HepG2 (cell line): ENCODE data around the gene AKR1A1. TPM values are rescaled to one million over a fixed set of nuclear protein-coding genes. Genes with fewer than 3 reads are reported as not detected.
A peak's percentile ranks its signal among the peaks of the same experiment; 100 is the strongest.

Experiments
- ATAC-seq: fragments of 200-7000 bp; cut with Tn5 transposase; 3 replicates; pipeline ENCODE4 v1.9.1; 2020; ENCODE audit warnings: mild to moderate bottlenecking, moderate library complexity
- BruUV-seq: library from RNA; stranded (reverse); fragments of 400-500 nt; replicated peaks from 2 replicates; lab custom pipeline; 2021; lab: Mats Ljungman, UMichigan
- CTCF ChIA-PET: fragments of 300-600 bp; formaldehyde crosslinking; extraction: SDS; loops from one replicate; lab custom pipeline; 2021; ENCODE audit warnings: low total read pairs, inconsistent platforms, low intra/inter-chr PET ratio; lab: Yijun Ruan, JAX
- POLR2A ChIA-PET: fragments of 350-600 bp; sonication (Branson Sonifier 250); formaldehyde crosslinking; loops from one replicate; lab custom pipeline; 2020; ENCODE audit warnings: antibody characterized with exemption, inconsistent platforms; lab: Yijun Ruan, JAX
- DNase-seq: peaks from one replicate; pipeline ENCODE4 v3.0.0-alpha.2; 2015; ENCODE audit warnings: low spot score
- FAIRE-seq: peaks from 3 replicates; lab custom pipeline; 2011; peaks lifted over from hg19 to GRCh38; lab: Jason Lieb, UNC
- H2AFZ ChIP-seq: one replicate; pipeline ENCODE4 v1.6.1; 2011; ENCODE audit warnings: low read length, inconsistent platforms
- H3K27ac ChIP-seq: fragments of 300-600 bp; 3 replicates; pipeline ENCODE4 v1.8.0; 2011; ENCODE audit warnings: mixed run types, mild to moderate bottlenecking, mixed read lengths, low read length, inconsistent platforms; ENCODE audit not compliant: insufficient read depth; ENCODE audit errors: extremely low read length
- H3K27me3 ChIP-seq, 2 experiments: fragments of 200-600 bp in 1 of 2; 2 replicates in 1 of 2; 3 replicates in 1 of 2; pipeline versions ENCODE4 v1.6.0 to v1.8.0; 2011; ENCODE audit warnings: low read length in 2 of 2, mild to moderate bottlenecking in 2 of 2, moderate library complexity in 2 of 2, inconsistent platforms in 1 of 2; ENCODE audit not compliant: insufficient read depth in 2 of 2, control insufficient read depth in 1 of 2
- H3K36me3 ChIP-seq, 2 experiments: fragments of 200-600 bp in 1 of 2; replicated peaks in 1 of 2; 2 replicates in 1 of 2; 3 replicates in 1 of 2; pipeline versions ENCODE4 v1.5.1 to v1.8.0; 2011; ENCODE audit warnings: low read length in 2 of 2, inconsistent platforms in 1 of 2; ENCODE audit not compliant: insufficient read depth in 2 of 2, control insufficient read depth in 1 of 2
- H3K4me1 ChIP-seq: 2 replicates; pipeline ENCODE4 v1.5.1; 2012; ENCODE audit warnings: low read length, inconsistent platforms; ENCODE audit not compliant: insufficient read depth
- H3K4me2 ChIP-seq: 2 replicates; pipeline ENCODE4 v1.6.0; 2011; ENCODE audit warnings: low read depth, low read length, inconsistent platforms
- H3K4me3 ChIP-seq, 3 experiments: fragments of 200-600 bp in 1 of 3; sonication (generic), shearing (Covaris generic) in 1 of 3; replicated peaks in 1 of 3; 2 replicates each; pipeline ENCODE4 v1.5.1; 2011 to 2016; ENCODE audit warnings: low read length in 3 of 3, inconsistent platforms in 2 of 3, low read depth in 2 of 3, mild to moderate bottlenecking in 2 of 3, control low read depth in 1 of 3, mixed read lengths in 1 of 3; ENCODE audit not compliant: insufficient read depth in 1 of 3
- H3K79me2 ChIP-seq: one replicate; pipeline ENCODE4 v1.6.1; 2011; ENCODE audit warnings: low read length, inconsistent platforms; ENCODE audit not compliant: insufficient read depth
- H3K9ac ChIP-seq: 2 replicates; pipeline ENCODE4 v1.6.0; 2011; ENCODE audit warnings: mild to moderate bottlenecking, low read depth, low read length, inconsistent platforms; ENCODE audit not compliant: insufficient read depth
- H3K9me3 ChIP-seq: 2 replicates; pipeline ENCODE4 v1.5.1; 2012; ENCODE audit warnings: mild to moderate bottlenecking, low read length
- H4K20me1 ChIP-seq: 2 replicates; pipeline ENCODE4 v1.6.0; 2011; ENCODE audit warnings: inconsistent platforms, mild to moderate bottlenecking, low read length, moderate library complexity; ENCODE audit not compliant: insufficient read depth
- AGO2 ChIP-seq: fragments of 200-400 bp; formaldehyde crosslinking; optimal IDR thresholded peaks from 2 replicates; pipeline ENCODE3; 2017; ENCODE audit warnings: mild to moderate bottlenecking, low read depth, low read length, moderate library complexity
- HIVEP1 ChIP-seq: sonication (generic); formaldehyde crosslinking; IDR thresholded peaks from 2 replicates; pipeline ENCODE4 v1.4.0; 2020; ENCODE audit warnings: mild to moderate bottlenecking, missing genetic modification reagents
- HOXA9 ChIP-seq: sonication (generic); formaldehyde crosslinking; IDR thresholded peaks from 2 replicates; pipeline ENCODE4 v1.8.1; 2022; ENCODE audit warnings: missing genetic modification reagents, mild to moderate bottlenecking, moderate library complexity, borderline replicate concordance
- KLF12 ChIP-seq: sonication (generic); formaldehyde crosslinking; IDR thresholded peaks from 2 replicates; pipeline ENCODE4 v1.4.0; 2020; ENCODE audit warnings: missing genetic modification reagents, borderline replicate concordance
- MATR3 ChIP-seq: sonication (generic); formaldehyde crosslinking; IDR thresholded peaks from 2 replicates; pipeline ENCODE4 v1.4.0; 2020; ENCODE audit warnings: missing genetic modification reagents
- MED13 ChIP-seq: sonication (generic); formaldehyde crosslinking; IDR thresholded peaks from 2 replicates; pipeline ENCODE4 v1.5.0; 2020; ENCODE audit warnings: missing genetic modification reagents
- MZF1 ChIP-seq: sonication (generic); formaldehyde crosslinking; IDR thresholded peaks from 2 replicates; pipeline ENCODE4 v1.8.1; 2023; ENCODE audit warnings: mild to moderate bottlenecking, missing genetic modification reagents, borderline replicate concordance
- NFATC3 ChIP-seq: sonication (generic); formaldehyde crosslinking; IDR thresholded peaks from 2 replicates; pipeline ENCODE4 v1.5.1; 2020; ENCODE audit warnings: mild to moderate bottlenecking, missing genetic modification reagents
- POLR2A ChIP-seq, 2 experiments: IDR thresholded peaks; 2 replicates each; pipeline ENCODE4 v1.6.1; 2011; ENCODE audit warnings: low read depth in 2 of 2, low read length in 2 of 2, mild to moderate bottlenecking in 1 of 2, moderate library complexity in 1 of 2; ENCODE audit not compliant: insufficient read depth in 1 of 2
- RARG ChIP-seq: sonication (generic); formaldehyde crosslinking; IDR thresholded peaks from 2 replicates; pipeline ENCODE4 v1.4.0; 2020; ENCODE audit warnings: low read depth, mild to moderate bottlenecking, missing genetic modification reagents
- RBM22 ChIP-seq: fragments of 200-400 bp; formaldehyde crosslinking; optimal IDR thresholded peaks from 2 replicates; pipeline ENCODE3; 2017; ENCODE audit warnings: mild to moderate bottlenecking, low read length, moderate library complexity
- STAG1 ChIP-seq: sonication (generic); formaldehyde crosslinking; IDR thresholded peaks from 2 replicates; pipeline ENCODE4 v1.4.0; 2020; ENCODE audit warnings: missing genetic modification reagents
- ZKSCAN8 ChIP-seq: IDR thresholded peaks from 2 replicates; pipeline ENCODE4 v1.6.1; 2016; ENCODE audit warnings: borderline replicate concordance, missing genetic modification reagents, missing compliant biosample characterization
- ZNF501 ChIP-seq: sonication (generic); formaldehyde crosslinking; IDR thresholded peaks from 2 replicates; pipeline ENCODE4 v1.5.1; 2020; ENCODE audit warnings: mild to moderate bottlenecking, moderate library complexity, missing genetic modification reagents
- ZNF530 ChIP-seq: sonication (generic); formaldehyde crosslinking; IDR thresholded peaks from 2 replicates; pipeline ENCODE4 v1.5.0; 2020; ENCODE audit warnings: low read depth, mild to moderate bottlenecking, missing genetic modification reagents
- ZNF550 ChIP-seq: sonication (generic); formaldehyde crosslinking; IDR thresholded peaks from 2 replicates; pipeline ENCODE4 v1.4.0; 2020; ENCODE audit warnings: mild to moderate bottlenecking, missing genetic modification reagents, borderline replicate concordance
- ZNF614 ChIP-seq: IDR thresholded peaks from 2 replicates; pipeline ENCODE4 v1.6.1; 2018; ENCODE audit warnings: missing biosample characterization, missing genetic modification reagents, inconsistent platforms, borderline replicate concordance
- ZNF737 ChIP-seq: sonication (generic); formaldehyde crosslinking; IDR thresholded peaks from 2 replicates; pipeline ENCODE4 v1.5.0; 2020; ENCODE audit warnings: missing genetic modification reagents, mild to moderate bottlenecking, borderline replicate concordance
- ZNF878 ChIP-seq: sonication (generic); formaldehyde crosslinking; IDR thresholded peaks from 2 replicates; pipeline ENCODE4 v1.8.1; 2023; ENCODE audit warnings: mild to moderate bottlenecking, missing genetic modification reagents, moderate library complexity
- ZNF883 ChIP-seq: sonication (generic); formaldehyde crosslinking; IDR thresholded peaks from 2 replicates; pipeline ENCODE4 v1.5.1; 2020; ENCODE audit warnings: mild to moderate bottlenecking, missing genetic modification reagents; ENCODE audit errors: not compliant biosample characterization
- WGBS: methylation state at CpG from one replicate; pipeline ENCODE4 v1.1.6; 2017; ENCODE audit warnings: low lambda C conversion rate; 5-methylcytosine and 5-hydroxymethylcytosine counted together
- in situ Hi-C: cut with HindIII; loops from 2 replicates; pipeline ENCODE4 v1.10.0; 2017; ENCODE audit warnings: low pct_unique_long_range_greater_than_20kb; ENCODE audit not compliant: extremely low pct_ligation_motif_present
- intact Hi-C: fragments of 100-400 bp; cut with micrococcal nuclease; formaldehyde crosslinking; loops from one replicate; pipeline ENCODE4 v1.10.0; 2022; ENCODE audit not compliant: unreplicated experiment
- polyA plus RNA-seq, 8 experiments: library from polyadenylated mRNA; depleted of rRNA in 3 of 8; stranded (reverse) in 7 of 8; unstranded in 1 of 8; fragments of >200 nt; fragmentation: Illumina TruSeq in 4 of 8; extraction: Trizol in 4 of 8; gene quantifications; 2 replicates each; pipeline versions ENCODE4 v1.2.1 to v1.2.3, GENCODE V29; 2011 to 2016; ENCODE audit warnings: low read depth in 4 of 8, missing spikeins in 1 of 8, mixed read lengths in 1 of 8; ENCODE audit not compliant: insufficient read depth in 1 of 8
- total RNA-seq, 5 experiments: library from RNA; depleted of rRNA; stranded (reverse); fragments of >200 nt; fragmentation: Illumina TruSeq; extraction: Trizol; gene quantifications; 2 replicates each; pipeline ENCODE4 v1.2.3, GENCODE V29; 2016; ENCODE audit warnings: low read depth in 1 of 5
- TF ChIP-seq, protein P1 (sequence below): fragments of 450-650 bp; IDR thresholded peaks from 2 replicates; pipeline ENCODE4 v1.6.1; 2017; ENCODE audit warnings: mild to moderate bottlenecking
- TF ChIP-seq, protein P2 (sequence below): sonication (generic); formaldehyde crosslinking; IDR thresholded peaks from 2 replicates; pipeline ENCODE4 v1.5.0; 2020; ENCODE audit warnings: mild to moderate bottlenecking, missing genetic modification reagents, moderate library complexity

Gene AKR1A1
- total and polyA plus RNA-seq, 2 of the 13 experiments (the other 11 are each of a cell fraction or from before 2014, with no cell fraction given), result 181 to 217 TPM

DNA sequence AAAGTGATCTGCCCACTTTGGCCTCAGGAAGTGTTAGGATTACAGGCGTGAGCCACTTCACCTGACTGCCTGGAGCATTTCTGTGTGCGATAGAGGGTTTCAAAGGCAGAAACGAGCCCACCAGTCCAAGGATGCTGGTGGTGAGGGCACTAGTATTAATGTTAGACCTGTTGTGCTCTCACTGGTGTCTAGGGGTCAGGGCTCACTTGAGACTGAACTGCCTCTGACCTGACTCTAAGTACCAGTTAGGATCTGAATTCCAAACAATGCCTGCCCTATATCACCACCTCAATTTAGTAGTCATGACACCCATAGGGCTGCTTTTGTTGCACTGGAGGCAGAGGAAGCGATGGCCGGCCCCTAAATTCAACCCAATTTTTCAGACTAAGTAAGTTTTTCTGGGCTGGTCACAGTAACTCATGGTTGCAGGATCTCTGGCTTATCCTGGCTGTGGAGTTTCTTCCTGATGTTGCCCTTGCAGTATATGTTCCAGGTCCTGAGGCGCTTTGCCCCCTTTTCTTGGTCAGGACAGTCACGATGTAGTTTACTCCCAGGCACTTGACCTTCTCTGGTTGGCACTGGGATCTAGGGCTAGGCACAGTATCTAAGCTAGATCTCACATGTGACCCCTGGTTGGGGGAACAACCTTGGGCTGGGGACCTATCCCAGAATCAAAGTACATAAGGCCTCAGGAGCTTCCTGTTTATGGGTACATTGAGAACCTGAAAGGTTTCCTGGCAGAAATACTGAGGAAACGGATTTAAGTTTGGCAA is 68.7 kb downstream of the AKR1A1 start:
- peak; percentile 12 for ATAC-seq
- intact Hi-C loops, result no loop called here
- no peaks in the 10 kb centered on the region; the same call in 1 of the 2 replicates for H4K20me1 ChIP-seq
- ChIA-PET POLR2A (no interaction called here), CTCF (no interaction called here)
- in situ Hi-C loops, result no loop called here
- H3K4me3 ChIP-seq, result no peak overlapping the region
- no peak for FAIRE-seq
- H3K27ac ChIP-seq, result no peak overlapping the region
- peaks cover 20 to 41% of the 10 kb centered on the region in 2 experiments for H3K36me3 ChIP-seq
- no peak overlapping the region for H3K9ac ChIP-seq
- DNase-seq, result no peak
- no peak overlapping the region for H3K4me2 ChIP-seq
- BruUV-seq, result no TSS peak
- WGBS, result 82% methylated on average over 7 of the region's 8 CpGs
- H2AFZ ChIP-seq, result no peak overlapping the region
- no peaks in the 10 kb centered on the region for H3K9me3 ChIP-seq
- peaks cover 11% of the 10 kb centered on the region for H3K4me1 ChIP-seq
- H3K79me2 ChIP-seq, result no peaks in the 10 kb centered on the region
- H3K27me3 ChIP-seq, result no peaks in the 10 kb centered on the region
- TF ChIP-seq STAG1 (CRISPR knock-in tag), result 0 out of 2 replicates have a peak, but pooled peaks have one; percentile 8
- TF ChIP-seq ZNF530 (CRISPR knock-in tag), result no peak
- TF ChIP-seq ZNF550, result no peak
- no peak for TF ChIP-seq ZNF614
- 0 out of 4 replicates have a peak, but pooled peaks of 1 of the 2 experiments have one; percentile 24 for TF ChIP-seq POLR2A (IDR thresholded peaks at IDR 0.05; ENCODE audit: insufficient read depth in 1 of 2, low read depth in 2 of 2, low read length in 2 of 2)
- TF ChIP-seq HIVEP1 (CRISPR knock-in tag), result no peak
- TF ChIP-seq ZKSCAN8 (CRISPR knock-in tag), result no peak
- no peak for TF ChIP-seq MED13
- no peak for TF ChIP-seq ZNF883 (CRISPR knock-in tag)
- TF ChIP-seq AGO2, result peak; percentile 35
- no peak for TF ChIP-seq KLF12 (CRISPR knock-in tag)
- no peak for TF ChIP-seq HOXA9 (CRISPR knock-in tag)
- no peak for TF ChIP-seq RARG (CRISPR knock-in tag)
- TF ChIP-seq ZNF737 (CRISPR knock-in tag), result no peak
- TF ChIP-seq, protein P1, sequence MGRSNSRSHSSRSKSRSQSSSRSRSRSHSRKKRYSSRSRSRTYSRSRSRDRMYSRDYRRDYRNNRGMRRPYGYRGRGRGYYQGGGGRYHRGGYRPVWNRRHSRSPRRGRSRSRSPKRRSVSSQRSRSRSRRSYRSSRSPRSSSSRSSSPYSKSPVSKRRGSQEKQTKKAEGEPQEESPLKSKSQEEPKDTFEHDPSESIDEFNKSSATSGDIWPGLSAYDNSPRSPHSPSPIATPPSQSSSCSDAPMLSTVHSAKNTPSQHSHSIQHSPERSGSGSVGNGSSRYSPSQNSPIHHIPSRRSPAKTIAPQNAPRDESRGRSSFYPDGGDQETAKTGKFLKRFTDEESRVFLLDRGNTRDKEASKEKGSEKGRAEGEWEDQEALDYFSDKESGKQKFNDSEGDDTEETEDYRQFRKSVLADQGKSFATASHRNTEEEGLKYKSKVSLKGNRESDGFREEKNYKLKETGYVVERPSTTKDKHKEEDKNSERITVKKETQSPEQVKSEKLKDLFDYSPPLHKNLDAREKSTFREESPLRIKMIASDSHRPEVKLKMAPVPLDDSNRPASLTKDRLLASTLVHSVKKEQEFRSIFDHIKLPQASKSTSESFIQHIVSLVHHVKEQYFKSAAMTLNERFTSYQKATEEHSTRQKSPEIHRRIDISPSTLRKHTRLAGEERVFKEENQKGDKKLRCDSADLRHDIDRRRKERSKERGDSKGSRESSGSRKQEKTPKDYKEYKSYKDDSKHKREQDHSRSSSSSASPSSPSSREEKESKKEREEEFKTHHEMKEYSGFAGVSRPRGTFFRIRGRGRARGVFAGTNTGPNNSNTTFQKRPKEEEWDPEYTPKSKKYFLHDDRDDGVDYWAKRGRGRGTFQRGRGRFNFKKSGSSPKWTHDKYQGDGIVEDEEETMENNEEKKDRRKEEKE, result no peak
- TF ChIP-seq ZNF501 (CRISPR knock-in tag), result 0 out of 2 replicates have a peak, but pooled peaks have one; percentile 15
- no peak for TF ChIP-seq ZNF878 (CRISPR knock-in tag)
- TF ChIP-seq MZF1 (CRISPR knock-in tag), result no peak
- TF ChIP-seq, protein P2, sequence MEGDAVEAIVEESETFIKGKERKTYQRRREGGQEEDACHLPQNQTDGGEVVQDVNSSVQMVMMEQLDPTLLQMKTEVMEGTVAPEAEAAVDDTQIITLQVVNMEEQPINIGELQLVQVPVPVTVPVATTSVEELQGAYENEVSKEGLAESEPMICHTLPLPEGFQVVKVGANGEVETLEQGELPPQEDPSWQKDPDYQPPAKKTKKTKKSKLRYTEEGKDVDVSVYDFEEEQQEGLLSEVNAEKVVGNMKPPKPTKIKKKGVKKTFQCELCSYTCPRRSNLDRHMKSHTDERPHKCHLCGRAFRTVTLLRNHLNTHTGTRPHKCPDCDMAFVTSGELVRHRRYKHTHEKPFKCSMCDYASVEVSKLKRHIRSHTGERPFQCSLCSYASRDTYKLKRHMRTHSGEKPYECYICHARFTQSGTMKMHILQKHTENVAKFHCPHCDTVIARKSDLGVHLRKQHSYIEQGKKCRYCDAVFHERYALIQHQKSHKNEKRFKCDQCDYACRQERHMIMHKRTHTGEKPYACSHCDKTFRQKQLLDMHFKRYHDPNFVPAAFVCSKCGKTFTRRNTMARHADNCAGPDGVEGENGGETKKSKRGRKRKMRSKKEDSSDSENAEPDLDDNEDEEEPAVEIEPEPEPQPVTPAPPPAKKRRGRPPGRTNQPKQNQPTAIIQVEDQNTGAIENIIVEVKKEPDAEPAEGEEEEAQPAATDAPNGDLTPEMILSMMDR, result peak; percentile 32
- no peak for TF ChIP-seq MATR3 (CRISPR knock-in tag)
- TF ChIP-seq RBM22, result peak; percentile 98
- TF ChIP-seq NFATC3, result no peak
